NCI-H146 treated with DMSO at 0.1 percent for 48 hours (cell line): Measurements from ENCODE around the gene TTYH3.

ENCODE experiments used
- DNase-seq: peaks from one replicate; lab custom pipeline; 2025; ENCODE audit not compliant: unreplicated experiment; lab: John Stamatoyannopoulos, UW

Gene TTYH3

GRCh38 chr7:2701832-2702593 is 70.2 kb downstream of the TTYH3 start:
- no peak for DNase-seq

GRCh38 chr7:2702594-2702957 is 70.8 kb downstream of the TTYH3 start:
- DNase-seq, result no peak

GRCh38 chr7:2705371-2706096 is 73.7 kb downstream of the TTYH3 start:
- no peak for DNase-seq

GRCh38 chr7:2706685-2707126 is 74.9 kb downstream of the TTYH3 start:
- DNase-seq, result no peak

- no peak for DNase-seq
Observed at GRCh38 chr7:2707481-2707880, 75.7 kb downstream of the TTYH3 start.

- no peak for DNase-seq
Observed at GRCh38 chr7:2708041-2708440, 76.3 kb downstream of the TTYH3 start.

GRCh38 chr7:2708547-2709310 is 76.9 kb downstream of the TTYH3 start:
- no peak for DNase-seq

- no peak for DNase-seq
Observed at GRCh38 chr7:2709553-2710285, 77.9 kb downstream of the TTYH3 start.

- no peak for DNase-seq
Observed at GRCh38 chr7:2710286-2710655, 78.5 kb downstream of the TTYH3 start.

- no peak for DNase-seq
Observed at GRCh38 chr7:2710901-2711551, 79.2 kb downstream of the TTYH3 start.

- DNase-seq, result no peak
Observed at GRCh38 chr7:2711895-2712675, 80.3 kb downstream of the TTYH3 start.

GRCh38 chr7:2713370-2713769 is 81.6 kb downstream of the TTYH3 start:
- DNase-seq, result no peak

GRCh38 chr7:2713978-2714377 is 82.2 kb downstream of the TTYH3 start:
- no peak for DNase-seq
